ENCODE results near the gene ZBP1. TPM values are rescaled to one million over a fixed set of nuclear protein-coding genes. Genes with fewer than 3 reads are reported as not detected.

The ZBP1 gene
- total RNA-seq, 2 experiments from 2014 or later = 10.2 to 11.7 TPM

- no peak for ATAC-seq
- POLR2A ChIA-PET = no interaction called here
These were observed 42.4 kb upstream of the ZBP1 start for GRCh38 chr20:57662456-57663240.

DNA sequence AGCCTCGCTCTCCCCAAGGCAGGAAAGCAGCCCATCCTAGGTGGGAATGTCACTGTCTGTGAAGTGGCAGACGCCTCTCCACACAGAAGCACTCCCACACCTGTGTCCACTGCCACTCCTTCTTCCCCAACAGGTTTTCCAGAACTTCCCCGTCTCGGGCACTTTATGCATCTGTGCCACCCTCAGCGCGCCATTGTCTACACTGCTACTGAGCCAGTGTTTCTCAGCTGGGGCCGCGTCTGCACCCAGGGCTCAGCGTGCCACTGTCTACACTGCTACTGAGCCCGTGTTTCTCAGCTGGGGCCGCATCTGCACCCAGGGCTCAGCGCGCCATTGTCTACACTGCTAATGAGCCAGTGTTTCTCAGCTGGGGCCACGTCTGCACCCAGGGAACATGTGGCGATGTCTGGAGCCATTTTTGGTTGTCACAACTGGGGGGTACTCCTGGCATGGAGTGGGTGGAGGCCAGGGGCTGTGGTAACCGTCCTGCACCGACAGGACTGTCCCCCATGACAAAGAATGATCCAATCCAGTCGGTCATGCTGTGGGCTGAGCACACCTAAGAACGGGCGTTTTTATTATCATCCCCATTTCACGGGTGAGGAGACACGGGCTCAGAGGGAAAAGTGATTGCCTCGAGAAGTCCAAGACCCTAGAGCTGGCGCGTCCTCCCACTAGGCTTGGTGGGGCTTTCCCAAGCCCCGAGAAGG lies 41.7 kb upstream of the ZBP1 start:
- Mint-ChIP-seq H3K36me3 (ENCODE audit: low read depth) (no peaks in the 10 kb centered on the region), H3K27me3 (ENCODE audit: low read depth) (no peaks in the 10 kb centered on the region), H3K9me3 (ENCODE audit: insufficient read depth) (no peaks in the 10 kb centered on the region), H3K4me1 (ENCODE audit: low read depth) (peaks cover 25% of the 10 kb centered on the region), H3K27ac (no peak overlapping the region), H3K4me3 (no peak overlapping the region)
- ChIA-PET POLR2A (no interaction called here), CTCF (no interaction called here)
- DNase-seq (no peak), ATAC-seq (no peak)

More at GRCh38 chr20:57662456-57663240, 42.4 kb upstream of the ZBP1 start:
- H3K27me3 Mint-ChIP-seq (ENCODE audit: low read depth) = no peaks in the 10 kb centered on the region
- no peak for DNase-seq
- CTCF ChIA-PET = no interaction called here
- H3K4me1 Mint-ChIP-seq (ENCODE audit: low read depth) = peaks cover 19% of the 10 kb centered on the region
- no peaks in the 10 kb centered on the region for H3K36me3 Mint-ChIP-seq (ENCODE audit: low read depth)
- no peak overlapping the region for H3K4me3 Mint-ChIP-seq
- H3K27ac Mint-ChIP-seq = no peak overlapping the region
- H3K9me3 Mint-ChIP-seq (ENCODE audit: insufficient read depth) = no peaks in the 10 kb centered on the region

GRCh38 chr20:57660922-57661745 lies 40.9 kb upstream of the ZBP1 start:
- ChIA-PET POLR2A (no interaction called here), CTCF (no interaction called here)
- H3K36me3 Mint-ChIP-seq (ENCODE audit: low read depth) = no peaks in the 10 kb centered on the region
- no peak overlapping the region for H3K27ac Mint-ChIP-seq
- DNase-seq = no peak
- H3K4me3 Mint-ChIP-seq = no peak overlapping the region
- peaks cover 25% of the 10 kb centered on the region for H3K4me1 Mint-ChIP-seq (ENCODE audit: low read depth)
- H3K9me3 Mint-ChIP-seq (ENCODE audit: insufficient read depth) = no peaks in the 10 kb centered on the region
- no peaks in the 10 kb centered on the region for H3K27me3 Mint-ChIP-seq (ENCODE audit: low read depth)
- ATAC-seq = no peak

DNA sequence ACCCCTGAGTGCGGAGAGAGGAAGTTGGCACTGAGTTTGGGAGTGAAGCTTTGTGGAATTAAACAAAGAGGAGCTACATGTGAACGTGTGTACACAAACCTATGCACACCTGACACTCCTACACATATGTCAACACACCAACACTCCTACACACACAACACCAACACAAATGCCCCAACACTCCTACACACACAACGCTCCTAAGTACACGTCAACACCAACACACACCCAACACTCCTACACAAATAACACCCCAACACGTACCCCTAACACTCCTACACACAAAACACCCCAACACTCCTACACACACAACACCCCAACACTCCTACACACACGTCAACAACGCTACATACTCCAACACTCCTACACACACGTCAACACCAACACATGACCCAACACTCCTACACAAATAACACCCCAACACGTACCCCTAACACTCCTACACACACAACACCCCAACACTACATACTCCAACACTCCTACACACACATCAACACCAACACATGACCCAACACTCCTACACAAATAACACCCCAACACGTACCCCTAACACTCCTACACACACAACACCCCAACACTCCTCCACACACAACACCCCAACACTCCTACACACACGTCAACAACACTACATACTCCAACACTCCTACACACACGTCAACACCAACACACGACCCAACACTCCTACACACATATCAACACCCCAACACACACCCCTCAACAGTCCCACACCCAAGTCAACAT lies 40.1 kb upstream of the ZBP1 start:
- H3K36me3 Mint-ChIP-seq (ENCODE audit: low read depth) = no peaks in the 10 kb centered on the region
- H3K9me3 Mint-ChIP-seq (ENCODE audit: insufficient read depth) = no peaks in the 10 kb centered on the region
- POLR2A ChIA-PET = no interaction called here
- H3K4me1 Mint-ChIP-seq (ENCODE audit: low read depth) = peaks cover 25% of the 10 kb centered on the region
- no peaks in the 10 kb centered on the region for H3K27me3 Mint-ChIP-seq (ENCODE audit: low read depth)
- DNase-seq (no peak), ATAC-seq (no peak)
- CTCF ChIA-PET = no interaction called here
- H3K27ac Mint-ChIP-seq = no peak overlapping the region
- H3K4me3 Mint-ChIP-seq = no peak overlapping the region

- Mint-ChIP-seq H3K4me3 (no peak overlapping the region), H3K9me3 (ENCODE audit: insufficient read depth) (no peaks in the 10 kb centered on the region), H3K27ac (no peak overlapping the region), H3K4me1 (ENCODE audit: low read depth) (peaks cover 25% of the 10 kb centered on the region), H3K36me3 (ENCODE audit: low read depth) (no peaks in the 10 kb centered on the region), H3K27me3 (ENCODE audit: low read depth) (no peaks in the 10 kb centered on the region)
- POLR2A ChIA-PET = no interaction called here
- ATAC-seq = no peak
- CTCF ChIA-PET = no interaction called here
- no peak for DNase-seq
These were observed 39.4 kb upstream of the ZBP1 start for GRCh38 chr20:57659517-57660180.

DNA sequence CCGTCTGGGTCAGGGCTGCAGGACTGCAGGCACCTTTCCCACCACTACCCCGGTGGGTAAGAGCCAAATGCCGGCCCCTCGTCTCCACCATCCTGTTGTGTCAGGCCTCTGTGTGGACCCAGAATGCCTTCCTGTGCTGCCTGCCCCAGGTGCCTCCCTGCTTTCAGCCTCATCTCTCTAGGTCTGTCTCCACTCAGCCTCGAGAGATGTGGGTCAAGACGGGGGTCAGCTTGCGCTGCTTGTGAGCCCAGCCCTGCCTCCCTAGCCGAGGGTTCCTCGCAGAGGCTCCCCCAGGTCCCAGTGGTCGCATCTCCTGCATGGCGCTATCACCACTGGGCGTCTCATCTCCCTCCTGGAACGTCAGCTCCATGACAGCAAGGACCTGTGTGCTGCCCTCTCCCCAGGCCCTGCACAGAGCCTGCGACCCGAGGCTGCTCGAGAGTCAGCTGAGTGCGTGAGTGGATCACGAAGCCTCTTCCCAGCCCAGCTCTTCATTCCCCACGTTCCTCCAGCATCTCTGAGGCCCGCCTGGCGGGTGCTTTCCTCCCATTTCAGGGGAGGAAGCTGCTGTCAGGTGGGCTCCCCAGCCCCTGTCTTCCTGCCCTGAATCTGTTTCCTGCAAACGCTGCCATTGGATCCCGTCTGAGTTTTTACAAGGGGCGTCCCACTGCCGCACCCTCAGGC lies 38.7 kb upstream of the ZBP1 start:
- Mint-ChIP-seq H3K27me3 (ENCODE audit: low read depth) (no peaks in the 10 kb centered on the region), H3K36me3 (ENCODE audit: low read depth) (no peaks in the 10 kb centered on the region), H3K9me3 (ENCODE audit: insufficient read depth) (no peaks in the 10 kb centered on the region), H3K4me1 (ENCODE audit: low read depth) (peaks cover 30% of the 10 kb centered on the region), H3K4me3 (no peak overlapping the region), H3K27ac (peak overlapping the region; percentile 15)
- no peak for ATAC-seq
- ChIA-PET POLR2A (interaction anchor here (0.5 kb wide), 1 partner anchor 40 kb away, joined by 3 read pairs; no protein-coding TSS in a partner anchor), CTCF (no interaction called here)
- no peak for DNase-seq

GRCh38 chr20:57658447-57658832 lies 38.2 kb upstream of the ZBP1 start:
- Mint-ChIP-seq H3K27ac (peak overlapping the region; percentile 77), H3K27me3 (ENCODE audit: low read depth) (no peaks in the 10 kb centered on the region), H3K4me3 (no peak overlapping the region), H3K36me3 (ENCODE audit: low read depth) (no peaks in the 10 kb centered on the region), H3K9me3 (ENCODE audit: insufficient read depth) (no peaks in the 10 kb centered on the region), H3K4me1 (ENCODE audit: low read depth) (peaks cover 30% of the 10 kb centered on the region)
- ChIA-PET CTCF (interaction anchor here (0.7 kb wide), 1 partner anchor 39 kb away, joined by 3 read pairs; no protein-coding TSS in a partner anchor), POLR2A (interaction anchor here (0.5 kb wide), 1 partner anchor 39 kb away, joined by 3 read pairs; no protein-coding TSS in a partner anchor)
- DNase-seq (no peak), ATAC-seq (no peak)

DNA sequence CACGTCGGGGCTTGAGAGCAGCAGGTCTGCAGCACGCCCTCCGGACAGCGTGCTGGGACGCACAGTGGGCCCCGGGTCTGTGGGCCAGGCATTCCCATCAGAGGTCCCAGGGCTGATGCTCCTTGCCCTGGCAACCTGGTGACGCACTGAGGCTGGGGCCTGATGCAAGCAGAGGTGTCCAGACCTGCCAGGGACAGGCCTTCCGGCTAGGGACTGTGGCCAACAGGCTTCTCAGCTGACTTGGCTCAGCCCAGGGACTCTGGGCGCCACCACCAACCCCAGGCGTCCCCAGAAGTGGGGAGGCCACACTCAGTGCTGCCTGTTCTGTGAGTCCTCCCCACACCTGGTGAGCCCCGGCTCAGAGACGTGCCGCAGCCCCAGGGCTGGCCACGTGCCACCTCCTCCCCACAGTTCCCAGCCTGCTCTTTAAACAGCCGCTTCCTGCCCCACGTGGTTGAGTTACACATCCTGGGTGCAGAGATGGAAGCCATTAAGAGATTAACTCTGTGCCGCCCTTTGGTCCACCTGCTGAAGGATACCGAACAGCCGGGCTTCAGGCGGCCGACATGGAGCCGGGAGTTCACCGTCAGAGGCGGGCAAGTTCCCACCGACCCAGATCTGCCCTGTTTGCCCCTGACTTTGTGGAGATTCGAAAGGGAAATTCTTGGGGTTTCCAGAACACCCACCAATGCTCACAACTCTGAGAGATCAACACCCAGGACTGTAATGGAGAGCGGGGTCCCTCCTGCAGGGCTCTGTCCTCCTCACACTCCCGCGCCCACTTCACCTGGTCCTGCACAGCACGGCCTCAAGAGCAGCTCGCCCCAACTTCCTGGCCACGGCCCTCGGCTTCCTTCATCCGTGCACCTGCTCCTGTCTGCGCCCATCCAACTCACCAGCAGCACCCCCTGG lies 37.6 kb upstream of the ZBP1 start:
- no peaks in the 10 kb centered on the region for H3K9me3 Mint-ChIP-seq (ENCODE audit: insufficient read depth)
- peak; percentile 83 for DNase-seq
- CTCF ChIA-PET = interaction anchor here (0.7 to 1.1 kb wide), 2 partner anchors 37 to 39 kb away, joined by 3 read pairs; no protein-coding TSS in a partner anchor
- peak overlapping the region; percentile 77 for H3K27ac Mint-ChIP-seq
- peak overlapping the region; percentile 33 for H3K4me3 Mint-ChIP-seq
- POLR2A ChIA-PET = interaction anchor here (0.5 kb wide), 1 partner anchor 39 kb away, joined by 3 read pairs; no protein-coding TSS in a partner anchor
- no peaks in the 10 kb centered on the region for H3K27me3 Mint-ChIP-seq (ENCODE audit: low read depth)
- peaks cover 30% of the 10 kb centered on the region for H3K4me1 Mint-ChIP-seq (ENCODE audit: low read depth)
- no peaks in the 10 kb centered on the region for H3K36me3 Mint-ChIP-seq (ENCODE audit: low read depth)
- peak; percentile 87 for ATAC-seq

DNA sequence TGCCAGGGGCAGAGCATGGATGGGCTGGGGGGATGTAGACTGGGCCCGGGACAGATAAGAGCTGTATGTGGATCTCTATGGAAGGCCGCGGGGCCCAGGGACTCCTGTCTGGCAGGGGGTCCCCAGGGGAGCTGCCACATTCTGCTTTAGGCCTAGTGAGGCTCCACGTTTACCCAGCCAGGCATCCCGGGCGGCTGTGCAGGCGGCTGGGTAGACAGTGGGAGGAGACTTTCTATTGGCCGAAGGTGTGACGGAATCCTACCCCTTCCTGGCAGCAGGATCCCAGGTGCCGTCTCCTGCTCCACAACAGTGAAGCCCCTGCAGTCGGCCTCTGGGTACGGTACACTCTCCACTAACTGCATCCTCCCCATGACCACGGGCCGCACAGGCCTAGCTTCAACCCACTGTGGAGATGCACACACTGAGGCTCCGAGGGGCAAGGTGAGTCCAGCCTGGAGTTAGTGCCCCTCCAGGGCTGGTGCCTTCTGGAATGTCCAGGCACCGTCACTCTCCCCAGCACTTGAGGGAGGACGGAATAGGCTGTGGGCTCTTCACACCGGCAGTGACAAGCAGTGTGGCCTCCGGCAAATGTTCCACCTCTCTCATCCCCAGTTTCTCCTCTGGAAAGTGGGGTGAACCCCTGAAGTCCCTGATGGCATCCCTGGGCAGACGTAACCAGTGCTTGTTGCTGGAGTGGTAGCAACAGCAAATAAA lies 36.8 kb upstream of the ZBP1 start:
- DNase-seq = no peak
- CTCF ChIA-PET = interaction anchor here (1.1 kb wide), 1 partner anchor 36 kb away, joined by 3 read pairs; no protein-coding TSS in a partner anchor
- no peaks in the 10 kb centered on the region for H3K27me3 Mint-ChIP-seq (ENCODE audit: low read depth)
- H3K4me3 Mint-ChIP-seq = no peak overlapping the region
- no peaks in the 10 kb centered on the region for H3K36me3 Mint-ChIP-seq (ENCODE audit: low read depth)
- H3K9me3 Mint-ChIP-seq (ENCODE audit: insufficient read depth) = no peaks in the 10 kb centered on the region
- peaks cover 30% of the 10 kb centered on the region for H3K4me1 Mint-ChIP-seq (ENCODE audit: low read depth)
- no peak overlapping the region for H3K27ac Mint-ChIP-seq
- no peak for ATAC-seq
- POLR2A ChIA-PET = no interaction called here
